ENCODE data around the gene MAP6. TPM values are rescaled to one million over a fixed set of nuclear protein-coding genes. Genes with fewer than 3 reads are reported as not detected.

MAP6 gene
- total and polyA plus RNA-seq, 9 of the 15 experiments (the other 6 are each of a cell fraction or from before 2014, with no cell fraction given) = not detected

DNA sequence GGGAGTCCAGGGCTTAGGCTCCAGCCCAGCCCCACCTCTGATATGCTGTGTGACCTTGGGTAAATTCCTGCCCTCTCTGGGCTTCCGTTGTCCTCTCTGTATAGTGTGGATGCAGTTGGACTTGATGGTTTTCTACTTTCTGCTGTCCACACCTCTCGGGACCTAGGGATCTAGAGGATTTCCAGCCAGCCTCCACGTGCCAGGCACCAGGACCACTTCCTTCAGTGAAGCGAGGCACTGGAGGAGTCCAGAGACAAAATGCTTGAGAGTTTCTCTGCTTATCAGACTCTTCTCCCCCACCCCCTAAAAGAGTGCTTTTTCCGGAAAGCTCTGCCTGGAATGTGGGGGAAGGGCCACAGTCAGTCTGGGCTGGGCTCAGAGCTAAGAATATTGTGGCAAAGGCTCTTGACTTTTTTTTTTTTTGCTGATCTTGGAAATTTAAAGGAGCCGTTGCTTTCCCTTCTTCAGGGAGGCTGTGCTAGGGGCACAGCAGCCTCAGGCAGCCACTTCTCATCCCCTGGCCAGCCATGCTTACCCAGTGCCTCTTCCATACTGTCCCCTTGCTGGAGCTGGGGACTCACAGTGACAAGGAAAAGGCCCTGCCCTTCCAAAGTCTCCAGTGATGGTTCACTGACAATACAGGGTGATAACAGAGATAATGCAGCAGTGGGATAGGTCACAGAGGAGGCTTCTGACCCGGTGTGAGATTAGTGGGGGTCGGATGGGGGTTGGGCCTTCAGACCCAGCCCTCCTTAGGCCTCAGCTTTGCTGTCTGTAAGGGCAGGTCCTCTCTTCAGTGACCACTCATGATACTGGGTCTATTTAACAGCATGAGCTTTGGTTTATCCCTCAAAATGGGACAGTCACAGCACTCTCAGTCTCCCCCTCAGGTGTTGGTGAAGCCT, 109.6 kb downstream of the MAP6 start (continued):
- TF ChIP-seq ZNF318 (IDR thresholded peaks at IDR 0.05; ENCODE audit: borderline replicate concordance in 1 of 2, low read depth in 1 of 2) = peak in 1 of 2 experiments; percentile 28; a peak in 1 of 4 replicates
- TF ChIP-seq ZNF551 (CRISPR knock-in tag; IDR thresholded peaks at IDR 0.05) = no peak
- TF ChIP-seq TAF1 (IDR thresholded peaks at IDR 0.05; ENCODE audit: control insufficient read depth, extremely low read depth, insufficient read depth, low read length, severe bottlenecking) = peak; percentile 58
- TF ChIP-seq TEAD4 (IDR thresholded peaks at IDR 0.05; ENCODE audit: low read length) = peak; percentile 77
- TF ChIP-seq TEAD4 (CRISPR knock-in tag; IDR thresholded peaks at IDR 0.05; ENCODE audit: borderline replicate concordance) = no peak
- TF ChIP-seq MTA3 (IDR thresholded peaks at IDR 0.05; ENCODE audit: borderline replicate concordance) = no peak
- no peak for TF ChIP-seq POLR3A (IDR thresholded peaks at IDR 0.05; ENCODE audit: borderline replicate concordance, extremely low read depth, insufficient read depth, insufficient read length)

Data from K562 (cell line).